ENCODE results near the gene TNFRSF13B.
"Not testable (repeated sequence)": the region's sequence is repeated elsewhere in the genome, so short reads cannot be mapped to it uniquely, and the experiment has no call there.

TNFRSF13B gene

GRCh38 chr17:16971458-16972338, at the start of gene TNFRSF13B:
Gene TNFRSF13B, minus strand, starts transcription at chr17:16972118. Its CDS starts 43 bp downstream, at chr17:16972075.
- no peak for DNase-seq (ENCODE audit: low read depth)

GRCh38 chr17:17021194-17021863, 49.4 kb upstream of the TNFRSF13B start:
- DNase-seq (ENCODE audit: low read depth): no peak

GRCh38 chr17:17020821-17021193, 48.9 kb upstream of the TNFRSF13B start:
- DNase-seq (ENCODE audit: low read depth): no peak

- no peak for DNase-seq (ENCODE audit: low read depth)
These were observed 48.1 kb upstream of the TNFRSF13B start for GRCh38 chr17:17019891-17020456.

GRCh38 chr17:17019430-17019762, 47.5 kb upstream of the TNFRSF13B start:
- no peak for DNase-seq (ENCODE audit: low read depth)

GRCh38 chr17:17018612-17019429, 46.9 kb upstream of the TNFRSF13B start:
- DNase-seq (ENCODE audit: low read depth): no peak

- DNase-seq (ENCODE audit: low read depth): no peak
These were observed 46.1 kb upstream of the TNFRSF13B start for GRCh38 chr17:17018021-17018441.

GRCh38 chr17:17017343-17018014, 45.6 kb upstream of the TNFRSF13B start:
- no peak for DNase-seq (ENCODE audit: low read depth)

GRCh38 chr17:17016199-17017197, 44.6 kb upstream of the TNFRSF13B start:
- DNase-seq (ENCODE audit: low read depth): not testable (repeated sequence)

GRCh38 chr17:17015230-17015629, 43.3 kb upstream of the TNFRSF13B start:
- no peak for DNase-seq (ENCODE audit: low read depth)

GRCh38 chr17:17014748-17015124, 42.8 kb upstream of the TNFRSF13B start:
- DNase-seq (ENCODE audit: low read depth): not testable (repeated sequence)

- DNase-seq (ENCODE audit: low read depth): not testable (repeated sequence)
These were observed 42.2 kb upstream of the TNFRSF13B start for GRCh38 chr17:17013828-17014747.

- peak; percentile 94 for DNase-seq (ENCODE audit: low read depth)
These were observed 39.4 kb upstream of the TNFRSF13B start for GRCh38 chr17:17011043-17011907.

GRCh38 chr17:17010545-17011034, 38.7 kb upstream of the TNFRSF13B start:
- not testable (repeated sequence) for DNase-seq (ENCODE audit: low read depth)

GRCh38 chr17:17009972-17010371, 38.1 kb upstream of the TNFRSF13B start:
- DNase-seq (ENCODE audit: low read depth): not testable (repeated sequence)

- DNase-seq (ENCODE audit: low read depth): not testable (repeated sequence)
These were observed 36.9 kb upstream of the TNFRSF13B start for GRCh38 chr17:17008621-17009397.

- DNase-seq (ENCODE audit: low read depth): not testable (repeated sequence)
These were observed 36.0 kb upstream of the TNFRSF13B start for GRCh38 chr17:17007891-17008290.
